HG03135 (cell line): ENCODE results near the gene DTNA.

Source experiments
- ATAC-seq: cut with Tn5 transposase; IDR thresholded peaks from one replicate; pipeline ENCODE4 v1.9.1; 2021; ENCODE audit warnings: mild to moderate bottlenecking, moderate library complexity; ENCODE audit not compliant: unreplicated experiment

Gene DTNA

GRCh38 chr18:34805103-34805877 is 95.2 kb downstream of the DTNA start:
- no peak for ATAC-seq

- ATAC-seq, result no peak
Observed at GRCh38 chr18:34805878-34806351, 95.8 kb downstream of the DTNA start.

- ATAC-seq, result no peak
Observed at GRCh38 chr18:34806527-34806926, 96.4 kb downstream of the DTNA start.

GRCh38 chr18:34807106-34807796 is 97.2 kb downstream of the DTNA start:
- ATAC-seq, result no peak

- ATAC-seq, result no peak
Observed at GRCh38 chr18:34808389-34808788, 98.3 kb downstream of the DTNA start.

- no peak for ATAC-seq
Observed at GRCh38 chr18:34809451-34810072, 99.5 kb downstream of the DTNA start.

- no peak for ATAC-seq
Observed at GRCh38 chr18:34816183-34816582, 106.1 kb downstream of the DTNA start.

GRCh38 chr18:34817636-34818035 is 107.5 kb downstream of the DTNA start:
- ATAC-seq, result no peak

GRCh38 chr18:34818064-34818463 is 108.0 kb downstream of the DTNA start:
- ATAC-seq, result no peak

GRCh38 chr18:34820360-34821065 is 110.4 kb downstream of the DTNA start:
- ATAC-seq, result no peak

- no peak for ATAC-seq
Observed at GRCh38 chr18:34821669-34822210, 111.6 kb downstream of the DTNA start.

GRCh38 chr18:34828093-34828492 is 118.0 kb downstream of the DTNA start:
- ATAC-seq, result no peak

- ATAC-seq, result no peak
Observed at GRCh38 chr18:34834897-34835296, 124.8 kb downstream of the DTNA start.

GRCh38 chr18:34835466-34835865 is 125.4 kb downstream of the DTNA start:
- ATAC-seq, result no peak

- ATAC-seq, result no peak
Observed at GRCh38 chr18:34837769-34838272, 127.7 kb downstream of the DTNA start.

GRCh38 chr18:34838669-34839068 is 128.6 kb downstream of the DTNA start:
- no peak for ATAC-seq

- ATAC-seq, result no peak
Observed at GRCh38 chr18:34840256-34840826, 130.2 kb downstream of the DTNA start.

- ATAC-seq, result no peak
Observed at GRCh38 chr18:34841891-34842290, 131.8 kb downstream of the DTNA start.

- no peak for ATAC-seq
Observed at GRCh38 chr18:34844072-34844471, 134.0 kb downstream of the DTNA start.

GRCh38 chr18:34844732-34845459 is 134.8 kb downstream of the DTNA start:
- no peak for ATAC-seq
